MG63 (cell line): Measurements from ENCODE around the gene RND1. TPM values are rescaled to one million over a fixed set of nuclear protein-coding genes. Genes with fewer than 3 reads are reported as not detected.
A peak's percentile ranks its signal among the peaks of the same experiment; 100 is the strongest.

ENCODE experiments used
- DNase-seq: peaks from one replicate; pipeline ENCODE4 v3.0.0-alpha.2; 2020
- H3K27me3 ChIP-seq: fragments of 250-450 bp; sonication (Bioruptor Pico); 2 replicates; pipeline ENCODE4 v1.5.1; 2020; ENCODE audit warnings: mild to moderate bottlenecking, moderate library complexity
- H3K36me3 ChIP-seq: fragments of 250-450 bp; sonication (Bioruptor Pico); 2 replicates; pipeline ENCODE4 v1.5.1; 2020; ENCODE audit warnings: mild to moderate bottlenecking, moderate library complexity
- H3K4me3 ChIP-seq: fragments of 250-450 bp; sonication (Bioruptor Pico); 2 replicates; pipeline ENCODE4 v1.5.1; 2020; ENCODE audit warnings: mild to moderate bottlenecking, moderate library complexity
- H3K9me3 ChIP-seq: fragments of 250-450 bp; sonication (Bioruptor Pico); 2 replicates; pipeline ENCODE4 v1.5.1; 2020; ENCODE audit warnings: mild to moderate bottlenecking, moderate library complexity
- total RNA-seq: library from RNA; depleted of rRNA; stranded (reverse); fragments of >200 nt; shearing (Covaris generic); gene quantifications from 2 replicates; pipeline ENCODE4 v1.2.3, GENCODE V29; 2014; ENCODE audit warnings: low replicate concordance

Gene RND1
- total RNA-seq, 1 experiment from 2014 or later: not detected

GRCh38 chr12:48822139-48822538 is 43.5 kb downstream of the RND1 start:
- H3K4me3 ChIP-seq: no peak overlapping the region
- H3K27me3 ChIP-seq: no peaks in the 10 kb centered on the region
- no peaks in the 10 kb centered on the region for H3K9me3 ChIP-seq
- peaks cover 4% of the 10 kb centered on the region; the same call in 1 of the 2 replicates for H3K36me3 ChIP-seq
- no peak for DNase-seq

- no peak overlapping the region for H3K4me3 ChIP-seq
- no peak for DNase-seq
- H3K9me3 ChIP-seq: no peaks in the 10 kb centered on the region
- peaks cover under 1% of the 10 kb centered on the region; the same call in 1 of the 2 replicates for H3K36me3 ChIP-seq
- no peaks in the 10 kb centered on the region for H3K27me3 ChIP-seq
Measured at GRCh38 chr12:48819986-48820725, 45.5 kb downstream of the RND1 start.

GRCh38 chr12:48818831-48819590 is 46.7 kb downstream of the RND1 start:
- H3K27me3 ChIP-seq: no peaks in the 10 kb centered on the region
- DNase-seq: peak; percentile 25
- H3K36me3 ChIP-seq: no peaks in the 10 kb centered on the region
- no peaks in the 10 kb centered on the region for H3K9me3 ChIP-seq
- peak overlapping the region; percentile 66 for H3K4me3 ChIP-seq

- H3K9me3 ChIP-seq: no peaks in the 10 kb centered on the region
- peak; percentile 63 for DNase-seq
- peak within 1 kb of the TSS; percentile 66 for H3K4me3 ChIP-seq
- no peaks in the 10 kb centered on the region for H3K27me3 ChIP-seq
- no peaks in the 10 kb centered on the region for H3K36me3 ChIP-seq
Measured at GRCh38 chr12:48817873-48818830, 47.5 kb downstream of the RND1 start, which contains the start of gene CACNB3. CACNB3 (plus strand) TSS chr12:48818496; CDS start chr12:48818930, 434 bp downstream.

- H3K4me3 ChIP-seq: peak overlapping the region; percentile 66
- no peak for DNase-seq
- H3K36me3 ChIP-seq: no peaks in the 10 kb centered on the region
- no peaks in the 10 kb centered on the region for H3K9me3 ChIP-seq
- H3K27me3 ChIP-seq: no peaks in the 10 kb centered on the region
Measured at GRCh38 chr12:48816143-48816854, 49.4 kb downstream of the RND1 start.

- no peaks in the 10 kb centered on the region for H3K9me3 ChIP-seq
- peak overlapping the region; percentile 66 for H3K4me3 ChIP-seq
- peak; percentile 86 for DNase-seq
- no peaks in the 10 kb centered on the region for H3K36me3 ChIP-seq
- no peaks in the 10 kb centered on the region for H3K27me3 ChIP-seq
Measured at GRCh38 chr12:48815126-48816110, 50.3 kb downstream of the RND1 start.

- H3K4me3 ChIP-seq: peak overlapping the region; percentile 66
- H3K36me3 ChIP-seq: no peaks in the 10 kb centered on the region
- no peaks in the 10 kb centered on the region for H3K9me3 ChIP-seq
- H3K27me3 ChIP-seq: no peaks in the 10 kb centered on the region
- peak; percentile 83 for DNase-seq
Measured at GRCh38 chr12:48814262-48815125, 51.2 kb downstream of the RND1 start.

- DNase-seq: no peak
- no peaks in the 10 kb centered on the region for H3K36me3 ChIP-seq
- no peaks in the 10 kb centered on the region for H3K9me3 ChIP-seq
- H3K4me3 ChIP-seq: peak overlapping the region; percentile 66
- H3K27me3 ChIP-seq: no peaks in the 10 kb centered on the region
Measured at GRCh38 chr12:48813465-48814261, 52.0 kb downstream of the RND1 start.

- DNase-seq: peak; percentile 74
- Histone ChIP-seq H3K27me3 (no peaks in the 10 kb centered on the region), H3K4me3 (no peak overlapping the region), H3K9me3 (no peaks in the 10 kb centered on the region), H3K36me3 (no peaks in the 10 kb centered on the region)
Measured at GRCh38 chr12:48812389-48812788, 53.3 kb downstream of the RND1 start.

GRCh38 chr12:48811437-48812090 is 54.1 kb downstream of the RND1 start:
- Histone ChIP-seq H3K4me3 (no peak overlapping the region), H3K36me3 (no peaks in the 10 kb centered on the region), H3K27me3 (no peaks in the 10 kb centered on the region), H3K9me3 (no peaks in the 10 kb centered on the region)
- DNase-seq: no peak

GRCh38 chr12:48810903-48811431 is 54.7 kb downstream of the RND1 start:
- Histone ChIP-seq H3K4me3 (no peak overlapping the region), H3K36me3 (no peaks in the 10 kb centered on the region), H3K9me3 (no peaks in the 10 kb centered on the region), H3K27me3 (no peaks in the 10 kb centered on the region)
- peak; percentile 85 for DNase-seq

GRCh38 chr12:48807981-48808380 is 57.7 kb downstream of the RND1 start:
- H3K36me3 ChIP-seq: no peaks in the 10 kb centered on the region
- no peaks in the 10 kb centered on the region for H3K9me3 ChIP-seq
- H3K4me3 ChIP-seq: no peak overlapping the region
- DNase-seq: no peak
- no peaks in the 10 kb centered on the region for H3K27me3 ChIP-seq
